NCI-H1092 treated with DMSO at 0.1 percent for 48 hours (cell line): Measurements from ENCODE around the gene YPEL4.

Experiments
- DNase-seq: peaks from one replicate; lab custom pipeline; 2025; lab: John Stamatoyannopoulos, UW

YPEL4 gene

GRCh38 chr11:57633394-57634070, 16.2 kb downstream of the YPEL4 start:
- no peak for DNase-seq

GRCh38 chr11:57632116-57632515, 17.6 kb downstream of the YPEL4 start:
- DNase-seq = no peak

GRCh38 chr11:57630171-57630570, 19.5 kb downstream of the YPEL4 start:
- no peak for DNase-seq

- DNase-seq = no peak
These were observed 22.8 kb downstream of the YPEL4 start for GRCh38 chr11:57626895-57627294.

- no peak for DNase-seq
These were observed 24.8 kb downstream of the YPEL4 start for GRCh38 chr11:57624864-57625263.

- DNase-seq = no peak
These were observed 27.4 kb downstream of the YPEL4 start for GRCh38 chr11:57622263-57622662.

- no peak for DNase-seq
These were observed 29.2 kb downstream of the YPEL4 start for GRCh38 chr11:57620467-57620866.

GRCh38 chr11:57619331-57619730, 30.4 kb downstream of the YPEL4 start:
- no peak for DNase-seq

- no peak for DNase-seq
These were observed 31.3 kb downstream of the YPEL4 start for GRCh38 chr11:57618438-57618837.

GRCh38 chr11:57616595-57616994, 33.1 kb downstream of the YPEL4 start:
- DNase-seq = no peak

- no peak for DNase-seq
These were observed 34.4 kb downstream of the YPEL4 start for GRCh38 chr11:57615308-57615707.

- no peak for DNase-seq
These were observed 35.4 kb downstream of the YPEL4 start for GRCh38 chr11:57614234-57614772.

- DNase-seq = no peak
These were observed 39.5 kb downstream of the YPEL4 start for GRCh38 chr11:57610170-57610569.

- DNase-seq = no peak
These were observed 44.7 kb downstream of the YPEL4 start for GRCh38 chr11:57605028-57605420.

- no peak for DNase-seq
These were observed 45.2 kb downstream of the YPEL4 start for GRCh38 chr11:57604296-57605027.

GRCh38 chr11:57601297-57601696, 48.4 kb downstream of the YPEL4 start:
- no peak for DNase-seq

- no peak for DNase-seq
These were observed 50.3 kb downstream of the YPEL4 start for GRCh38 chr11:57599381-57599780.

- no peak for DNase-seq
These were observed 50.9 kb downstream of the YPEL4 start for GRCh38 chr11:57598831-57599155.

GRCh38 chr11:57597916-57598830, 51.5 kb downstream of the YPEL4 start:
- DNase-seq = no peak

- no peak for DNase-seq
These were observed 52.2 kb downstream of the YPEL4 start, which contains the start of gene SERPING1 for GRCh38 chr11:57597461-57597915. Gene SERPING1 (plus strand): TSS chr11:57597685. CDS start chr11:57598271, 586 bp downstream.

- DNase-seq = no peak
These were observed 53.3 kb downstream of the YPEL4 start for GRCh38 chr11:57596266-57596885.
